Stimulated activated CD4-positive, alpha-beta T cell treated with anti-CD3 and anti-CD28 coated beads, Interleukin-2, amount 100 ng/mL, for 24 hours (primary cell): ENCODE data around the gene GAB4.

Experiments used
- DNase-seq, 2 donors: peaks; one replicate each; pipeline ENCODE4 v3.0.0-alpha.2; 2020

The GAB4 gene

GRCh38 chr22:16987822-16988221 lies 20.2 kb downstream of the GAB4 start:
- no peak for DNase-seq

GRCh38 chr22:16975155-16975885 lies 32.7 kb downstream of the GAB4 start:
- DNase-seq, result no peak

GRCh38 chr22:16974298-16975084 lies 33.5 kb downstream of the GAB4 start:
- DNase-seq, result no peak

GRCh38 chr22:16973591-16974297 lies 34.3 kb downstream of the GAB4 start:
- no peak for DNase-seq

GRCh38 chr22:16972311-16972710 lies 35.7 kb downstream of the GAB4 start:
- DNase-seq, result no peak

GRCh38 chr22:16970446-16970845 lies 37.6 kb downstream of the GAB4 start:
- DNase-seq, result no peak

GRCh38 chr22:16969508-16970327 lies 38.3 kb downstream of the GAB4 start:
- DNase-seq, result no peak

- DNase-seq, result no peak
Measured at GRCh38 chr22:16968218-16968595, 39.8 kb downstream of the GAB4 start.

- DNase-seq, result no peak
Measured at GRCh38 chr22:16967453-16968217, 40.4 kb downstream of the GAB4 start.

- no peak for DNase-seq
Measured at GRCh38 chr22:16966251-16966650, 41.8 kb downstream of the GAB4 start.

- no peak for DNase-seq
Measured at GRCh38 chr22:16965560-16965959, 42.5 kb downstream of the GAB4 start.

- DNase-seq, result no peak
Measured at GRCh38 chr22:16965083-16965482, 42.9 kb downstream of the GAB4 start.

GRCh38 chr22:16964366-16964765 lies 43.7 kb downstream of the GAB4 start:
- no peak for DNase-seq

- DNase-seq, result no peak
Measured at GRCh38 chr22:16963189-16963945, 44.7 kb downstream of the GAB4 start.

GRCh38 chr22:16962501-16962900 lies 45.5 kb downstream of the GAB4 start:
- DNase-seq, result no peak

- DNase-seq, result no peak
Measured at GRCh38 chr22:16961477-16962186, 46.4 kb downstream of the GAB4 start.

GRCh38 chr22:16960884-16961249 lies 47.2 kb downstream of the GAB4 start:
- DNase-seq, result no peak

- no peak for DNase-seq
Measured at GRCh38 chr22:16960220-16960883, 47.7 kb downstream of the GAB4 start.

- no peak for DNase-seq
Measured at GRCh38 chr22:16959345-16959930, 48.6 kb downstream of the GAB4 start.

GRCh38 chr22:16958475-16958874 lies 49.5 kb downstream of the GAB4 start:
- no peak for DNase-seq
